DOHH2 (cell line): ENCODE data around the gene GKAP1.

Experiments
- EZH2phosphoT487 ChIP-seq: fragments of 200-600 bp; sonication (generic); IDR thresholded peaks from 2 replicates; pipeline ENCODE4 v1.6.1; 2017; ENCODE audit warnings: borderline replicate concordance, mild to moderate bottlenecking, antibody characterized with exemption, low read length, moderate library complexity, mixed read lengths
- TF ChIP-seq, protein P1 (sequence below): fragments of 200-600 bp; sonication (generic); IDR thresholded peaks from one replicate; pipeline ENCODE4 v1.5.1; 2014; ENCODE audit warnings: antibody characterized with exemption, mild to moderate bottlenecking, low read depth, low read length; ENCODE audit not compliant: poor library complexity, severe bottlenecking

DNA sequence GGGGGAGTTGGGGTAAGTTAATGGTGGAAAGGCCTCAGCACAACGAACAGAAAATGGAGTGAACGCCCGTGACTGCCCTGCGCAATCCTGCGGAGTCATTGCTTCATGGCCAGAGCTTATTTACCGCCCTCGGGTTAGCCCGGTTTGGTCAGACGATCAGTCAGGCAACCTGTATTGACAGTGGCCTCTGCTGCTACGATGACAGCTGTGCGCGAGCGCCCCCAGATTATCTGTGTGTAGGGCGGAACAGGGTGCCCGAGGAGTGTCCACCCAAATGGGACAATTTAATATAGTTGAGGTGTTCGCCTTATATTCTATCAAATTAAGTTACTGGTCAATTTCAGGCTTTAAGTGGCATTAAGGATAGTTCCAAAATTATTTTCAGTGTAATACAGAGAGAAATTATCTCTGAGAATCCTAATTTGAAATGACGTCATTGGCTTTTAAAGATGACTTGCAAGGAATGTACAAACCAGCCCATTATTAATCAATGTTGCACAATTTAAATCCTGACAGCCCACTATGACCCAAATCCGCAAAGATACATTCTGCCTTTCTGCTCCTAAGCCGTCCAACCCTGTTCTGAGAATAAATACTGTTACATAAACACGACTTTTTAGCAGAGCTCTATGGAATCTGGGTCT lies 108.9 kb downstream of the GKAP1 start:
- TF ChIP-seq, protein P1, sequence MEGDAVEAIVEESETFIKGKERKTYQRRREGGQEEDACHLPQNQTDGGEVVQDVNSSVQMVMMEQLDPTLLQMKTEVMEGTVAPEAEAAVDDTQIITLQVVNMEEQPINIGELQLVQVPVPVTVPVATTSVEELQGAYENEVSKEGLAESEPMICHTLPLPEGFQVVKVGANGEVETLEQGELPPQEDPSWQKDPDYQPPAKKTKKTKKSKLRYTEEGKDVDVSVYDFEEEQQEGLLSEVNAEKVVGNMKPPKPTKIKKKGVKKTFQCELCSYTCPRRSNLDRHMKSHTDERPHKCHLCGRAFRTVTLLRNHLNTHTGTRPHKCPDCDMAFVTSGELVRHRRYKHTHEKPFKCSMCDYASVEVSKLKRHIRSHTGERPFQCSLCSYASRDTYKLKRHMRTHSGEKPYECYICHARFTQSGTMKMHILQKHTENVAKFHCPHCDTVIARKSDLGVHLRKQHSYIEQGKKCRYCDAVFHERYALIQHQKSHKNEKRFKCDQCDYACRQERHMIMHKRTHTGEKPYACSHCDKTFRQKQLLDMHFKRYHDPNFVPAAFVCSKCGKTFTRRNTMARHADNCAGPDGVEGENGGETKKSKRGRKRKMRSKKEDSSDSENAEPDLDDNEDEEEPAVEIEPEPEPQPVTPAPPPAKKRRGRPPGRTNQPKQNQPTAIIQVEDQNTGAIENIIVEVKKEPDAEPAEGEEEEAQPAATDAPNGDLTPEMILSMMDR, result peak; percentile 65
- no peak for TF ChIP-seq EZH2phosphoT487
